Common myeloid progenitor, CD34-positive (primary cell): ENCODE results near the gene MESP2.
"Not testable (repeated sequence)": the region's sequence is repeated elsewhere in the genome, so short reads cannot be mapped to it uniquely, and the experiment has no call there.

Experiments used
- CTCF ChIA-PET: fragments of 350-600 bp; sonication (Branson Sonifier 250); formaldehyde crosslinking; loops from one replicate; lab custom pipeline; 2021; ENCODE audit warnings: antibody characterized with exemption; lab: Charles Lee
- POLR2A ChIA-PET: fragments of 350-600 bp; sonication (Branson Sonifier 250); formaldehyde crosslinking; loops from one replicate; lab custom pipeline; 2021; ENCODE audit warnings: antibody characterized with exemption; lab: Charles Lee
- DNase-seq, 3 donors: peaks; one replicate each; pipeline versions ENCODE4 v3.0.0 to v3.0.0-alpha.2; 2013
- H3K27ac ChIP-seq, 2 experiments: 1 replicate in 1 of 2; 2 replicates in 1 of 2; pipeline ENCODE4 v1.7.0; 2013; ENCODE audit warnings: inconsistent platforms in 2 of 2, low read length in 2 of 2, mild to moderate bottlenecking in 2 of 2, low read depth in 1 of 2, moderate library complexity in 1 of 2; ENCODE audit not compliant: severe bottlenecking in 2 of 2, insufficient read depth in 1 of 2, poor library complexity in 1 of 2
- H3K27me3 ChIP-seq, 5 experiments: replicated peaks in 2 of 5; 1 replicate in 3 of 5; 2 replicates in 2 of 5; pipeline versions ENCODE4 v1.6.1 to v1.7.0; 2013; ENCODE audit warnings: low read length in 4 of 5, mild to moderate bottlenecking in 2 of 5, moderate library complexity in 2 of 5, inconsistent platforms in 1 of 5; ENCODE audit not compliant: insufficient read depth in 5 of 5, control insufficient read depth in 4 of 5
- H3K36me3 ChIP-seq, 4 experiments: 1 replicate in 2 of 4; 2 replicates in 2 of 4; pipeline versions ENCODE4 v1.6.1 to v1.7.0; 2013; ENCODE audit warnings: low read length in 3 of 4, control low read depth in 1 of 4, mild to moderate bottlenecking in 1 of 4; ENCODE audit not compliant: control insufficient read depth in 4 of 4, insufficient read depth in 4 of 4
- H3K4me1 ChIP-seq, 4 experiments: 1 replicate in 3 of 4; 2 replicates in 1 of 4; pipeline versions ENCODE4 v1.6.1 to v1.7.1; 2013; ENCODE audit warnings: low read length in 3 of 4, mild to moderate bottlenecking in 3 of 4, control low read depth in 1 of 4, inconsistent platforms in 1 of 4, moderate library complexity in 1 of 4; ENCODE audit not compliant: control insufficient read depth in 4 of 4, insufficient read depth in 4 of 4; ENCODE audit errors: control extremely low read depth in 1 of 4
- H3K4me3 ChIP-seq, 7 experiments: 1 replicate in 4 of 7; 2 replicates in 3 of 7; pipeline versions ENCODE4 v1.5.1 to v1.7.0; 2013; ENCODE audit warnings: mild to moderate bottlenecking in 7 of 7, low read length in 6 of 7, moderate library complexity in 6 of 7, inconsistent platforms in 2 of 7, low read depth in 2 of 7, control low read depth in 1 of 7; ENCODE audit not compliant: insufficient read depth in 4 of 7, control insufficient read depth in 1 of 7; ENCODE audit errors: extremely low read depth in 1 of 7
- H3K9me3 ChIP-seq, 5 experiments: 1 replicate in 4 of 5; 2 replicates in 1 of 5; pipeline versions ENCODE4 v1.6.1 to v1.7.1; 2013; ENCODE audit warnings: low read length in 4 of 5, mild to moderate bottlenecking in 2 of 5, inconsistent platforms in 1 of 5, low read depth in 1 of 5, moderate library complexity in 1 of 5; ENCODE audit not compliant: control insufficient read depth in 4 of 5, insufficient read depth in 2 of 5; ENCODE audit errors: control extremely low read depth in 1 of 5
- WGBS: methylation state at CpG from one replicate; pipeline ENCODE4 v1.1.5; 2013; ENCODE audit not compliant: insufficient coverage; 5-methylcytosine and 5-hydroxymethylcytosine counted together

MESP2 gene

GRCh38 chr15:89787944-89788343 is 11.8 kb downstream of the MESP2 start:
- Histone ChIP-seq H3K36me3 (peaks cover 11 to 68% (median 41%) of the 10 kb centered on the region in 4 experiments), H3K9me3 (peaks cover 0 to 12% (median 7%) of the 10 kb centered on the region in 5 experiments), H3K27ac (no peak overlapping the region), H3K4me1 (peaks cover 0 to 2% (median 0%) of the 10 kb centered on the region in 4 experiments), H3K4me3 (no peak overlapping the region), H3K27me3 (no peaks in the 10 kb centered on the region)
- DNase-seq, result peak in 2 of 3 donors; percentile 37 to 57
- ChIA-PET POLR2A (interaction anchor here (0.6 kb wide), 1 partner anchor 11 kb away, joined by 3 read pairs; no protein-coding TSS in a partner anchor), CTCF (interaction anchor here (1.0 to 1.8 kb wide), 2 partner anchors 27 to 87 kb away, joined by 3 to 6 read pairs; no protein-coding TSS in a partner anchor)
- no CpG with 5 or more reads among the region's 3 CpGs for WGBS

- not testable (repeated sequence) for H3K4me1 ChIP-seq, H3K27ac ChIP-seq, DNase-seq, H3K4me3 ChIP-seq, H3K27me3 ChIP-seq
- WGBS, result 100% methylated on average over 2 of the region's 4 CpGs
- H3K36me3 ChIP-seq, result peaks cover 11 to 72% (median 45%) of the 10 kb centered on the region in 4 experiments
- CTCF ChIA-PET, result interaction anchor here (1.0 to 1.8 kb wide), 2 partner anchors 28 to 86 kb away, joined by 3 to 6 read pairs; no protein-coding TSS in a partner anchor
- H3K9me3 ChIP-seq, result peaks cover 0 to 12% (median 7%) of the 10 kb centered on the region in 5 experiments
- POLR2A ChIA-PET, result interaction anchor here (0.6 kb wide), 1 partner anchor 10 kb away, joined by 3 read pairs; no protein-coding TSS in a partner anchor
Observed at GRCh38 chr15:89788585-89788984, 12.5 kb downstream of the MESP2 start.

- ChIA-PET CTCF (interaction anchor here (1.1 kb wide), 1 partner anchor 9 kb away, joined by 3 read pairs; no protein-coding TSS in a partner anchor), POLR2A (interaction anchor here (1.0 kb wide), 1 partner anchor 15 kb away, joined by 3 read pairs; no protein-coding TSS in a partner anchor)
- Histone ChIP-seq H3K4me1 (no peaks in the 10 kb centered on the region), H3K27ac (no peak overlapping the region), H3K9me3 (peaks cover 0 to 12% (median 7%) of the 10 kb centered on the region in 5 experiments), H3K27me3 (no peaks in the 10 kb centered on the region), H3K4me3 (no peak overlapping the region), H3K36me3 (peaks cover 11 to 72% (median 42%) of the 10 kb centered on the region in 4 experiments)
- DNase-seq, result no peak
- WGBS, result 84% methylated on average over 6 of the region's 10 CpGs
Observed at GRCh38 chr15:89790206-89790605, 14.1 kb downstream of the MESP2 start.

GRCh38 chr15:89790661-89791060 is 14.5 kb downstream of the MESP2 start:
- WGBS, result over 99% methylated on average over 14 of the region's 16 CpGs
- Histone ChIP-seq H3K27me3 (no peaks in the 10 kb centered on the region), H3K27ac (no peak overlapping the region), H3K4me1 (no peaks in the 10 kb centered on the region), H3K9me3 (peaks cover 0 to 12% (median 7%) of the 10 kb centered on the region in 5 experiments), H3K36me3 (peaks cover 11 to 72% (median 41%) of the 10 kb centered on the region in 4 experiments), H3K4me3 (no peak overlapping the region)
- ChIA-PET CTCF (interaction anchor here (0.8 to 1.1 kb wide), 2 partner anchors 9 to 36 kb away, joined by 3 read pairs; no protein-coding TSS in a partner anchor), POLR2A (interaction anchor here (1.0 kb wide), 1 partner anchor 15 kb away, joined by 3 read pairs; no protein-coding TSS in a partner anchor)
- no peak for DNase-seq

GRCh38 chr15:89792106-89792805 is 16.1 kb downstream of the MESP2 start:
- H3K36me3 ChIP-seq, result peaks cover 7 to 80% (median 50%) of the 10 kb centered on the region in 4 experiments
- POLR2A ChIA-PET, result no interaction called here
- CTCF ChIA-PET, result interaction anchor here (1.0 to 1.1 kb wide), 3 partner anchors 11 to 57 kb away, joined by 3 to 4 read pairs (median 3); no protein-coding TSS in a partner anchor
- no peak overlapping the region for H3K4me3 ChIP-seq
- H3K9me3 ChIP-seq, result peaks cover 0 to 12% (median 7%) of the 10 kb centered on the region in 5 experiments
- no peak overlapping the region for H3K27ac ChIP-seq
- DNase-seq, result no peak
- no peaks in the 10 kb centered on the region for H3K4me1 ChIP-seq
- no peaks in the 10 kb centered on the region for H3K27me3 ChIP-seq
- 94% methylated on average over 14 of the region's 22 CpGs for WGBS

- Histone ChIP-seq H3K4me1 (no peaks in the 10 kb centered on the region), H3K4me3 (no peak overlapping the region), H3K27ac (no peak overlapping the region), H3K27me3 (no peaks in the 10 kb centered on the region), H3K9me3 (peaks cover 0 to 4% (median 0%) of the 10 kb centered on the region in 5 experiments), H3K36me3 (peaks cover 0 to 84% (median 57%) of the 10 kb centered on the region in 4 experiments)
- CTCF ChIA-PET, result interaction anchor here (1.5 to 1.8 kb wide), 2 partner anchors 26 to 33 kb away, joined by 3 to 6 read pairs; no protein-coding TSS in a partner anchor
- POLR2A ChIA-PET, result no interaction called here
- no peak for DNase-seq
- WGBS, result 84% methylated on average over 4 of the region's 5 CpGs
Observed at GRCh38 chr15:89794627-89795241, 18.6 kb downstream of the MESP2 start.
